Measurements from ENCODE around the gene ARID3A.

The ARID3A gene

GRCh38 chr19:1009041-1009980 lies 83.5 kb downstream of the ARID3A start:
- H3K4me3 ChIP-seq (ENCODE audit: low read depth, low read length) = no peak overlapping the region
- TF ChIP-seq CTCF (IDR thresholded peaks at IDR 0.05; ENCODE audit: borderline replicate concordance, insufficient read depth, low read depth, low read length) = no peak

GRCh38 chr19:1009981-1010538 lies 84.2 kb downstream of the ARID3A start:
- no peak for TF ChIP-seq CTCF (IDR thresholded peaks at IDR 0.05; ENCODE audit: borderline replicate concordance, insufficient read depth, low read depth, low read length)
- H3K4me3 ChIP-seq (ENCODE audit: low read depth, low read length) = no peak overlapping the region

DNA sequence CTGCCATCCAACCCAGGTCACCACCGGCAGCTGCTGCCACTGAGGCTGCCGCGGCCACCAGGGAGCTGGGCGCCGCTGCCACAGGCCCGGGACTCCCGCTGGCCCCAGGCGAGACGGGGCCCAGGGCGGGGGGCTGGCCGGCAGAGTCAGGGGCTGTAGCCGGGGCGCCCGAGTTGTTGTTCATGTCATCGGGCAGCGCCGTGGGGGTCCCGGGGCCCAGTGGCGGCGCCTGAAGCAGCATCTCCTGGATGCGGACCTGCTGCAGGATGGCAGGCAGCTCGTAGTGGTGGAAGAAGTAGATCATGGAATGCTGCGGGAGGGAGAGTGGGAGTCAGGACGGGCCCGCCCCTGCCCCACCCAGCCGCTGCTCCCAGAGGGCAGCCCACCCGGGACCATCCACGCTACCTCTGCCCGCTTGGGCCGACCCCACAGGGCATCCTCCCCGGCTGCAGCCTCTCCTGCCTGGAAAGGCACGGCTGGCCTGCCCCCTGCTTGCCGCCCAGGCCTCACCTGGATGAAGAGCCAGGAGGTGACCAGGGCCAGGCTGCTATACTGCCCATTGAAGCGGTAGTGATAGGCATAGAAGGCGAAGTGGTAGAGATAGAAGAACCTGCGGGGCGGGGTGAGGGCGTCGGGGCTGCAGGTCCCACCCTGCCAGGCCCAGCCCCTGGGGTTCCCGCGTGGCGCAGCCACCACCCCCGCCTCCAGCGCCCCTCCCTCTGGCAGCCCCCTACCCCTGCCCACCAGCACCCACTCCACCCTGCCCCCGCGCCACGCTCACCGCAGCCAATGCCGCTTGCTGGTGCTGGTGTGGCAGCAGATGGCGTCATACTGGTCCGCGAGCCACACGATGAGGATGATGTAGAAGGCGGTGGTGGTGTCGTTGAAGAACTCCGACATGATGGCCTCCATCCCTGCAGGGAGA lies 85.0 kb downstream of the ARID3A start:
- H3K4me3 ChIP-seq (ENCODE audit: low read depth, low read length) = no peak overlapping the region
- no peak for TF ChIP-seq CTCF (IDR thresholded peaks at IDR 0.05; ENCODE audit: borderline replicate concordance, insufficient read depth, low read depth, low read length)

DNA sequence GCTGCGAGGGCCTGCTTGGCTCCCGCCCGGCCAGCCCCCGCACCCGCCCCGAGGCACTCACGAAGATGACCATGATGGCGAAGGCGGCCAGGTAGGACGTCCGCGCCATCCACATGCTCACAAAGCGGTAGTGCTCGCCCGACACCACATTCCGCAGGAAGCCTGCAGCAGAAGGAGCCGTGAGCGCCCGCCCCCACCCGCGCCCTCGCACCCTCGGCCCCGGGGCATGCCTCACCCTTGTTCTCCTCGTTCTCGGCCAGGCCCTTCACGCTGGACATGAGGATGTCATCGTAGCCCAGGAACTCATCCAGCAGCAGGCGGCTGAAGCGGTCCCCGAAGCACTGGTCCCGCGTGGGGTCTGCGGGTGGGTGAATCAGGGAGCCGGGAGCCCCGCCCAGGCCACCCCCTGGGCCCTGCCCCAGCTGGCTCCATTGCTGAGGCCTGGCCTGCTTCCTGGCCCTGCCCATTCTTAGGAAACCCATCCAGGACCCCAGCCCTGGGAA lies 86.0 kb downstream of the ARID3A start:
- H3K4me3 ChIP-seq (ENCODE audit: low read depth, low read length) = no peak overlapping the region
- no peak for TF ChIP-seq CTCF (IDR thresholded peaks at IDR 0.05; ENCODE audit: borderline replicate concordance, insufficient read depth, low read depth, low read length)

DNA sequence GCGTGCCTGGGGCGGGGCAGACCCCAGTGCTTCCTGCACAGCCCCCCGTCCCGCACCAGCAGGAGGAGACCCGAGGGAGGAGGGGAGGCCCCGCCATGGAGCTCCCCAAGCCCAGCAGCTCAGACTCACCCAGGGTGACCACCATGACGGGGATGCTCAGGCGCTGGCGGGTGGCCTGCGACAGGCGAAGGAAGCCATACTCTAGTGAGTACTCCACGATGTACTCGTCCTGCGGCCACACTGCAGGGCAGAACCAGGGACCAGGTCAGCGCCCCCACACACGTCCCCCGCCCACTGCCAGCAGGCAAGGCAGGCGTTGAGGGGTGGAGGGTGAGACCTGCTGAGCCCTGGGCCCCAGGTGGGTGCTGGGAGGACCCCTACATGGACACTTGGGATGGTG lies 86.5 kb downstream of the ARID3A start:
- TF ChIP-seq CTCF (IDR thresholded peaks at IDR 0.05; ENCODE audit: borderline replicate concordance, insufficient read depth, low read depth, low read length) = no peak
- H3K4me3 ChIP-seq (ENCODE audit: low read depth, low read length) = no peak overlapping the region

GRCh38 chr19:1013218-1013617 lies 87.4 kb downstream of the ARID3A start:
- H3K4me3 ChIP-seq (ENCODE audit: low read depth, low read length) = no peak overlapping the region
- no peak for TF ChIP-seq CTCF (IDR thresholded peaks at IDR 0.05; ENCODE audit: borderline replicate concordance, insufficient read depth, low read depth, low read length)

Data from GM12875 (cell line).